Spleen (tissue), 3 donors: ENCODE measurements around the gene APLF.

Experiments used
- POLR2A ChIP-seq, 3 donors: fragments of 450-650 bp; IDR thresholded peaks; one replicate each; pipeline ENCODE4 v1.5.1; 2017; ENCODE audit warnings: antibody characterized with exemption in 3 of 3, mild to moderate bottlenecking in 1 of 3
- POLR2AphosphoS5 ChIP-seq, 3 donors: sonication (generic); formaldehyde crosslinking; IDR thresholded peaks; one replicate each; pipeline ENCODE4 v1.5.1; 2017; ENCODE audit warnings: antibody characterized with exemption in 3 of 3

DNA sequence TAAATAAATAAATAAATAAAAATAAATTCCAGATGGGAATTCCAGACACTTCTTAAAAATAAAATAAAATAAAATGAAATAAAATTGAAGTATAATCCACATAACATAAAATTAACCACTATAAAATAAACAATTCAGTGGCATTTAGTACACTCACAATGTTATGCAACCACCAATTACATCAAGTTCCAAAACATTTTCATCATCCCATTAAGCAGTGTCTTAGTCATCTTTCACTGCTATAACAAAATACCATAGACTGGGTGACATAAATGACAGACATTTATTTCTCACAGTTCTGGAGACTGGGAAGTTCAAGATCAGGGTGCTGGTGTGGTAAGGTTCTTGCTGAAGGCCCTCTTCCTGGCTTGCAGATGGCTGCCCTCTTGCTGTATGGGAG, 153.4 kb downstream of the APLF start:
- TF ChIP-seq POLR2AphosphoS5 (IDR thresholded peaks at IDR 0.05) (no peak), POLR2A (IDR thresholded peaks at IDR 0.05) (no peak)
